Pancreas (tissue), 10 donors: ENCODE data around the gene EDEM3. TPM values are rescaled to one million over a fixed set of nuclear protein-coding genes. Genes with fewer than 3 reads are reported as not detected.

Experiments used
- ATAC-seq, 4 donors: fragments of 200-7000 bp; cut with Tn5 transposase; one replicate each; pipeline versions ENCODE4 v1.8.0 to v1.9.1; 2020; ENCODE audit warnings: mild to moderate bottlenecking in 4 of 4, moderate library complexity in 4 of 4
- DNase-seq, 6 donors: peaks; one replicate each; pipeline ENCODE4 v3.0.0-alpha.2; 2020
- FAIRE-seq: peaks from 2 replicates; lab custom pipeline; 2012; peaks lifted over from hg19 to GRCh38; lab: Jason Lieb, UNC
- H3K27ac ChIP-seq, 4 donors: fragments of 200-600 bp; sonication (generic); 1 replicate in 3 of 4; 2 replicates in 1 of 4; pipeline versions ENCODE4 v1.5.0 to v1.8.0; 2020
- H3K27me3 ChIP-seq, 4 donors: fragments of 200-600 bp; one replicate each; pipeline ENCODE4 v1.8.0; 2021
- H3K36me3 ChIP-seq, 3 donors: fragments of 200-600 bp; sonication (generic) in 1 of 3; one replicate each; pipeline versions ENCODE4 v1.5.0 to v1.8.0; 2020 to 2021
- H3K4me1 ChIP-seq, 3 donors: fragments of 200-600 bp; one replicate each; pipeline ENCODE4 v1.8.0; 2021
- H3K4me3 ChIP-seq, 4 donors: fragments of 200-600 bp; sonication (generic) in 2 of 4; one replicate each; pipeline versions ENCODE4 v1.5.0 to v1.8.0; 2020 to 2021
- H3K9me3 ChIP-seq, 4 donors: fragments of 200-600 bp; one replicate each; pipeline ENCODE4 v1.8.0; 2021
- CTCF ChIP-seq, 4 donors: fragments of 200-600 bp; sonication (generic) in 3 of 4; IDR thresholded peaks; one replicate each; pipeline versions ENCODE4 v1.5.0 to v1.8.0; 2021; ENCODE audit warnings: antibody characterized with exemption in 4 of 4
- WGBS, 2 donors: extraction: QIAGEN DNeasy Blood & Tissue Kit; methylation state at CpG; one replicate each; pipeline ENCODE4 v1.1.7; 2013; 5-methylcytosine and 5-hydroxymethylcytosine counted together
- intact Hi-C, 3 donors: fragments of 100-400 bp; cut with DNase I; formaldehyde crosslinking; loops; one replicate each; pipeline versions ENCODE4 v1.11.1 to v1.14.2; 2022
- polyA plus RNA-seq, 2 donors: library from polyadenylated mRNA; stranded (reverse); fragments of 200-250 nt; gene quantifications; one replicate each; pipeline ENCODE4 v1.2.3, GENCODE V29; 2013
- total RNA-seq, 6 donors: library from RNA; stranded (reverse); fragmentation: NEBNext Ultra II Directional in 4 of 6; extraction: Animal tissue kit (Norgen Biotek cat#: 25700) in 4 of 6; gene quantifications; one replicate each; pipeline versions ENCODE4 v1.2.1 to v1.2.4, GENCODE V29; 2021 to 2023
- donor health status: healthy with polysubstance abuse.
- donor health status: DM: no; HTN: no; CAD: no; lungs with moderate emphysema.
- donor health status: DM: no; HTN: no; CAD: no.
- donor health status: control.
- donor health status: control.
- donor health status: Bipolar disorder and iron deficiency.
- donor health status: DM: yes; HTN: yes; CAD: no.
- donor health status: DM: no; HTN: no; CAD: no.
- donor health status: DM: no; HTN: no; CAD: no.
- donor health status: DM: yes; HTN: yes; CAD: no.

EDEM3 gene
- total and polyA plus RNA-seq, 8 donors = 12.1 to 46.7 (median 34.1) TPM

GRCh38 chr1:184705271-184705670 is 49.4 kb downstream of the EDEM3 start:
- no peak for ATAC-seq
- Histone ChIP-seq H3K4me3 (no peak overlapping the region), H3K36me3 (peaks cover 0 to 81% (median 23%) of the 10 kb centered on the region in 3 donors), H3K4me1 (no peaks in the 10 kb centered on the region), H3K27me3 (no peaks in the 10 kb centered on the region), H3K9me3 (no peaks in the 10 kb centered on the region), H3K27ac (no peak overlapping the region)
- 89 to 97% methylated on average over 1 of the region's 1 CpG for WGBS, 2 donors
- FAIRE-seq = no peak
- no peak for TF ChIP-seq CTCF (IDR thresholded peaks at IDR 0.05)
- intact Hi-C loops = no loop called here
- DNase-seq = no peak

- no peaks in the 10 kb centered on the region for H3K27me3 ChIP-seq
These were observed 52.8 kb downstream of the EDEM3 start for GRCh38 chr1:184701816-184702215.

GRCh38 chr1:184698969-184699368 is 55.7 kb downstream of the EDEM3 start:
- Histone ChIP-seq H3K4me3 (no peak overlapping the region), H3K9me3 (no peaks in the 10 kb centered on the region), H3K4me1 (no peaks in the 10 kb centered on the region), H3K27ac (no peak overlapping the region), H3K27me3 (no peaks in the 10 kb centered on the region), H3K36me3 (peaks cover 0 to 27% (median 11%) of the 10 kb centered on the region in 3 donors)
- no peak for DNase-seq
- intact Hi-C loops = no loop called here
- no peak for TF ChIP-seq CTCF (IDR thresholded peaks at IDR 0.05)
- no peak for FAIRE-seq
- no peak for ATAC-seq
- WGBS, 2 donors = 92 to 97% methylated on average over 1 of the region's 1 CpG

More at GRCh38 chr1:184701816-184702215, 52.8 kb downstream of the EDEM3 start:
- H3K36me3 ChIP-seq = peaks cover 0 to 47% (median 4%) of the 10 kb centered on the region in 3 donors
- TF ChIP-seq CTCF (IDR thresholded peaks at IDR 0.05) = no peak
- H3K9me3 ChIP-seq = no peaks in the 10 kb centered on the region
- intact Hi-C loops = no loop called here
- DNase-seq (no peak), ATAC-seq (no peak), FAIRE-seq (no peak)
- no peak overlapping the region for H3K27ac ChIP-seq
- H3K4me3 ChIP-seq = no peak overlapping the region
- no peaks in the 10 kb centered on the region for H3K4me1 ChIP-seq
- 69 to 85% methylated on average over 1 of the region's 1 CpG for WGBS, 2 donors

GRCh38 chr1:184698016-184698415 is 56.6 kb downstream of the EDEM3 start:
- DNase-seq (no peak), FAIRE-seq (no peak), ATAC-seq (no peak)
- intact Hi-C loops = no loop called here
- TF ChIP-seq CTCF (IDR thresholded peaks at IDR 0.05) = no peak
- peaks cover 0 to 27% (median 11%) of the 10 kb centered on the region in 3 donors for H3K36me3 ChIP-seq
- no peaks in the 10 kb centered on the region for H3K27me3 ChIP-seq
- no peaks in the 10 kb centered on the region for H3K9me3 ChIP-seq
- H3K4me3 ChIP-seq = no peak overlapping the region
- no peak overlapping the region for H3K27ac ChIP-seq
- no peaks in the 10 kb centered on the region for H3K4me1 ChIP-seq
- WGBS, 2 donors = 63 to 72% methylated on average over 3 of the region's 3 CpGs

GRCh38 chr1:184696403-184696802 is 58.3 kb downstream of the EDEM3 start:
- no peaks in the 10 kb centered on the region for H3K9me3 ChIP-seq
- ATAC-seq = no peak
- 67 to 86% methylated on average over 3 of the region's 3 CpGs for WGBS, 2 donors
- no peak for DNase-seq
- no peak overlapping the region for H3K27ac ChIP-seq
- peaks cover 0 to 13% (median 7%) of the 10 kb centered on the region in 3 donors for H3K36me3 ChIP-seq
- no peak for TF ChIP-seq CTCF (IDR thresholded peaks at IDR 0.05)
- no peak overlapping the region for H3K4me3 ChIP-seq
- no peaks in the 10 kb centered on the region for H3K4me1 ChIP-seq
- no peak for FAIRE-seq
- intact Hi-C loops = no loop called here
- no peaks in the 10 kb centered on the region for H3K27me3 ChIP-seq
